DOHH2 (cell line): ENCODE measurements around the gene ADGRG1.

ENCODE experiments used
- H3F3A ChIP-seq: fragments of 200-600 bp; sonication (generic), shearing (Covaris generic); 2 replicates; pipeline ENCODE4 v1.6.0; 2016; ENCODE audit warnings: antibody characterized with exemption, mild to moderate bottlenecking; ENCODE audit not compliant: control insufficient read depth, insufficient read depth
- H3K27ac ChIP-seq: fragments of 200-600 bp; sonication (generic); 2 replicates; pipeline ENCODE4 v1.5.1; 2014; ENCODE audit warnings: low read depth, mild to moderate bottlenecking, low read length, moderate library complexity
- H3K27me3 ChIP-seq: fragments of 200-600 bp; sonication (generic); 2 replicates; pipeline ENCODE4 v1.6.1; 2014; ENCODE audit warnings: mild to moderate bottlenecking, low read length, mixed read lengths; ENCODE audit not compliant: control insufficient read depth
- H3K36me3 ChIP-seq: fragments of 200-600 bp; sonication (generic); 2 replicates; pipeline ENCODE4 v1.6.1; 2014; ENCODE audit warnings: mild to moderate bottlenecking, low read length, moderate library complexity, mixed read lengths; ENCODE audit not compliant: control insufficient read depth
- H3K4me1 ChIP-seq: fragments of 200-600 bp; sonication (generic); 2 replicates; pipeline ENCODE4 v1.6.1; 2014; ENCODE audit warnings: mild to moderate bottlenecking, low read length, mixed read lengths; ENCODE audit not compliant: control insufficient read depth
- H3K4me2 ChIP-seq: fragments of 200-600 bp; sonication (generic); 2 replicates; pipeline ENCODE4 v1.6.0; 2014; ENCODE audit warnings: mild to moderate bottlenecking, low read length, moderate library complexity
- H3K4me3 ChIP-seq: fragments of 200-600 bp; sonication (generic); 2 replicates; pipeline ENCODE4 v1.5.1; 2014; ENCODE audit warnings: mild to moderate bottlenecking, low read length, mixed read lengths
- H3K79me2 ChIP-seq: fragments of 200-600 bp; sonication (generic); 2 replicates; pipeline ENCODE4 v1.6.1; 2014; ENCODE audit warnings: mild to moderate bottlenecking, low read length, mixed read lengths; ENCODE audit not compliant: control insufficient read depth
- H3K9me2 ChIP-seq: fragments of 200-600 bp; sonication (generic); replicated peaks from 2 replicates; pipeline ENCODE4 v1.6.1; 2014; ENCODE audit warnings: mild to moderate bottlenecking, low read length, mixed read lengths; ENCODE audit not compliant: control insufficient read depth
- H3K9me3 ChIP-seq: fragments of 200-600 bp; sonication (generic); 2 replicates; pipeline ENCODE4 v1.6.1; 2014; ENCODE audit warnings: antibody characterized with exemption, low read length, mixed read lengths; ENCODE audit not compliant: control insufficient read depth, insufficient read depth
- H4K20me1 ChIP-seq: fragments of 200-600 bp; sonication (generic); 2 replicates; pipeline ENCODE4 v1.6.0; 2014; ENCODE audit warnings: low read depth, mild to moderate bottlenecking, antibody characterized with exemption, low read length, moderate library complexity; ENCODE audit not compliant: control insufficient read depth, insufficient read depth
- EZH2phosphoT487 ChIP-seq: fragments of 200-600 bp; sonication (generic); IDR thresholded peaks from 2 replicates; pipeline ENCODE4 v1.6.1; 2017; ENCODE audit warnings: borderline replicate concordance, mild to moderate bottlenecking, antibody characterized with exemption, low read length, moderate library complexity, mixed read lengths
- TF ChIP-seq, protein P1 (sequence below): fragments of 200-600 bp; sonication (generic); IDR thresholded peaks from one replicate; pipeline ENCODE4 v1.5.1; 2014; ENCODE audit warnings: antibody characterized with exemption, mild to moderate bottlenecking, low read depth, low read length; ENCODE audit not compliant: poor library complexity, severe bottlenecking

ADGRG1 gene

DNA sequence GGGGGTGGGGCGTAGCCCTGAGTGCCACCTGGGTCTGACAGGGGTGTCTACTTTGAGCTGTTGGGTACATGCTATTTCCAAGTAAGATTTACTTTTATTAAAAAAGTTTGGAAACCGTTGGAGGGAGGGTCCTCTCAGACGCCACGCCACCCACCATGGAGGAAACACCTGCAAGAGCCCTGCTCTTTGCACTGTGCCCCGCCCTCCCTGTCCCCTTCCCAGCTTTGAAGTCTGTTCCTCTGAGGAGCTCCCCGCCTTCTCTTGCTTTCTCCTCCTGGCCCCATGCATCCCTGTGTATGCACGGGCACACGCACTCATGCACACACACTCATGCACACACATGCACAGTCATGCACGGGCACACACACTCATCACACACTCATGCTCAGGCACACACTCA, 15.5 kb downstream of the ADGRG1 start:
- no peak overlapping the region for H3K4me3 ChIP-seq
- no peak overlapping the region for H3K27ac ChIP-seq
- H3K36me3 ChIP-seq, result no peaks in the 10 kb centered on the region
- H3K27me3 ChIP-seq, result peaks cover 27% of the 10 kb centered on the region
- H4K20me1 ChIP-seq, result peaks cover 10% of the 10 kb centered on the region; the same call in 1 of the 2 replicates
- no peaks in the 10 kb centered on the region for H3K9me2 ChIP-seq
- no peak for TF ChIP-seq EZH2phosphoT487
- TF ChIP-seq, protein P1, sequence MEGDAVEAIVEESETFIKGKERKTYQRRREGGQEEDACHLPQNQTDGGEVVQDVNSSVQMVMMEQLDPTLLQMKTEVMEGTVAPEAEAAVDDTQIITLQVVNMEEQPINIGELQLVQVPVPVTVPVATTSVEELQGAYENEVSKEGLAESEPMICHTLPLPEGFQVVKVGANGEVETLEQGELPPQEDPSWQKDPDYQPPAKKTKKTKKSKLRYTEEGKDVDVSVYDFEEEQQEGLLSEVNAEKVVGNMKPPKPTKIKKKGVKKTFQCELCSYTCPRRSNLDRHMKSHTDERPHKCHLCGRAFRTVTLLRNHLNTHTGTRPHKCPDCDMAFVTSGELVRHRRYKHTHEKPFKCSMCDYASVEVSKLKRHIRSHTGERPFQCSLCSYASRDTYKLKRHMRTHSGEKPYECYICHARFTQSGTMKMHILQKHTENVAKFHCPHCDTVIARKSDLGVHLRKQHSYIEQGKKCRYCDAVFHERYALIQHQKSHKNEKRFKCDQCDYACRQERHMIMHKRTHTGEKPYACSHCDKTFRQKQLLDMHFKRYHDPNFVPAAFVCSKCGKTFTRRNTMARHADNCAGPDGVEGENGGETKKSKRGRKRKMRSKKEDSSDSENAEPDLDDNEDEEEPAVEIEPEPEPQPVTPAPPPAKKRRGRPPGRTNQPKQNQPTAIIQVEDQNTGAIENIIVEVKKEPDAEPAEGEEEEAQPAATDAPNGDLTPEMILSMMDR, result no peak
- peaks cover 20% of the 10 kb centered on the region for H3K4me1 ChIP-seq
- no peaks in the 10 kb centered on the region for H3K79me2 ChIP-seq
- H3F3A ChIP-seq, result no peaks in the 10 kb centered on the region
- no peaks in the 10 kb centered on the region; the same call in 1 of the 2 replicates for H3K9me3 ChIP-seq
- no peak overlapping the region for H3K4me2 ChIP-seq

DNA sequence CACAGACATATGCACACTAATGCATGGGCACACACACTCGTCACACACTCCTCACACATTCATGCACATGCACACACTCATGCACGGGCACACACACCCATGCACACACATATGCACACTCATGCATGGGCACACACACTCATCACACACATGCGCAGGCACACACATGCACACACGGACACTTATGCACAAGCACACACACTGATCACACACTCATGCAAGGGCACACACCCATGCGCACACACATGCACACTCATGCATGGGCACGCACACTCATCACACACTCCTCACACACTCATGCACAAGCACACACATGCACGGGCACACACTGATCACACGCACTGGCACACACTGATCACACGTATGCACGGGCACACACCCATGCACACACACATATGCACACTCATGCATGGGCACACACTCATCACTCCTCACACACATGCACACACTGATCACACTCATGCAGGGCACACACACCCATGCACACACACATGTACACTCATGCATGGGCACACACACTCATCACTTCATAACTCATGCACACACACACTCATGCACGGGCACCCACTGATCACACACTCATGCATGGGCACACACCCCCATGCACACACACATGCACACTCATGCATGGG, 16.1 kb downstream of the ADGRG1 start:
- H3K4me3 ChIP-seq, result no peak overlapping the region
- H4K20me1 ChIP-seq, result peaks cover 10% of the 10 kb centered on the region; the same call in 1 of the 2 replicates
- H3K27ac ChIP-seq, result no peak overlapping the region
- H3K36me3 ChIP-seq, result no peaks in the 10 kb centered on the region
- H3K9me3 ChIP-seq, result no peaks in the 10 kb centered on the region; the same call in 1 of the 2 replicates
- no peak overlapping the region for H3K4me2 ChIP-seq
- no peaks in the 10 kb centered on the region for H3K79me2 ChIP-seq
- TF ChIP-seq EZH2phosphoT487, result no peak
- TF ChIP-seq, protein P1, result no peak
- no peaks in the 10 kb centered on the region for H3F3A ChIP-seq
- H3K9me2 ChIP-seq, result no peaks in the 10 kb centered on the region
- peaks cover 21% of the 10 kb centered on the region for H3K27me3 ChIP-seq
- peaks cover 16% of the 10 kb centered on the region for H3K4me1 ChIP-seq

- no peak for TF ChIP-seq EZH2phosphoT487
- TF ChIP-seq, protein P1, result no peak
- no peaks in the 10 kb centered on the region for H3K36me3 ChIP-seq
- H3K4me1 ChIP-seq, result peaks cover 16% of the 10 kb centered on the region
- peaks cover 10% of the 10 kb centered on the region; the same call in 1 of the 2 replicates for H4K20me1 ChIP-seq
- H3K4me2 ChIP-seq, result no peak overlapping the region
- peaks cover 14% of the 10 kb centered on the region for H3K27me3 ChIP-seq
- no peak overlapping the region for H3K27ac ChIP-seq
- no peaks in the 10 kb centered on the region for H3K9me2 ChIP-seq
- no peak overlapping the region for H3K4me3 ChIP-seq
- H3K9me3 ChIP-seq, result no peaks in the 10 kb centered on the region; the same call in 1 of the 2 replicates
- no peaks in the 10 kb centered on the region for H3K79me2 ChIP-seq
- H3F3A ChIP-seq, result no peaks in the 10 kb centered on the region
These were observed 16.7 kb downstream of the ADGRG1 start for GRCh38 chr16:57645169-57645568.
